Activated CD4-positive, CD25-positive, alpha-beta regulatory T cell treated with anti-CD3 and anti-CD28 coated beads, Interleukin-2, amount 50 U/mL, for 16 hours (primary cell): Measurements from ENCODE around the gene GNAL.
"Not testable (repeated sequence)": the region's sequence is repeated elsewhere in the genome, so short reads cannot be mapped to it uniquely, and the experiment has no call there.

Source experiments
- DNase-seq: peaks from one replicate; pipeline ENCODE4 v3.0.0-alpha.2; 2020; ENCODE audit warnings: low read depth, low spot score

GNAL gene

GRCh38 chr18:11849279-11849678 is 160.2 kb downstream of the GNAL start:
- DNase-seq, result no peak

DNA sequence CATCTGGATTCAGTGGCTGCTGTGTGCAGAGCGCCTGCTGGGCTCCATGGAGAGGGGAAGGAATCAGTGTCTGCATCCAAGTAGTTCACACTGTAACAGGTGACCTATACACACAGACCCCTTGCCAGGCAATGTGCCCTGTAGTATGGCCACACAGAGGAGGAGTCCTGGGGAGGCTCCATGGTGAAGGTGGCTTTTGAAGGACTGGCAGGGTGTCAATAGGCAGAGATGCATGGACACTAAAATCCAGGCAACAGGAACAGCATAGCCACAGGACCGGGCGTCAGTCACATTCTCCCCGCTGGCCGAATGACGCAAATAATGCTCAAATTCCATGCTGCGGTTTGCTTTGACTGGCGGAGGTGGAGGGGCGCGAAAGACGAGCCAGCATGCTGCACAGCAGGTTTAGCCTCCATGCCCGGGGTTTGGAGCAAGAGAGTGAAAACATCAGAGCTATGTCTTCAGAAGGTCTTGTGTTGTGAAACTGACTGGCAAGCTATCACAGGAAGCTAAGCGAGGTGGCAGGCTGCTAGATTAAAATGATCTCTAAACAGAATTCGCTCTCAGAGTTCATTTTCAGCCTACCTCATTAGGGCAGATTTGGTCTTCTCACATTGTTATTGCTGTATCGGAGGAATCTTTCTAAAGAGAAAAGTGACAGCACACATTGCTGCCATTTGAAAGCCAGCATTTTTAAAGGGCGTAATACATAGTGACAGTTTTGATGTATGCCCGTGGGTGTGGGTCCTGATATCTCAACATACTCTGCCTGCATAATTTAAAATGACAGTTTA is 161.0 kb downstream of the GNAL start:
- peak; percentile 26 for DNase-seq

- DNase-seq, result no peak
Measured at GRCh38 chr18:11850821-11851145, 161.7 kb downstream of the GNAL start.

GRCh38 chr18:11851146-11851805 is 162.2 kb downstream of the GNAL start, which contains the start of gene CHMP1B:
CHMP1B (plus strand) TSS chr18:11851413; CDS start chr18:11851512, 99 bp downstream.
- DNase-seq, result peak; percentile 93

DNA sequence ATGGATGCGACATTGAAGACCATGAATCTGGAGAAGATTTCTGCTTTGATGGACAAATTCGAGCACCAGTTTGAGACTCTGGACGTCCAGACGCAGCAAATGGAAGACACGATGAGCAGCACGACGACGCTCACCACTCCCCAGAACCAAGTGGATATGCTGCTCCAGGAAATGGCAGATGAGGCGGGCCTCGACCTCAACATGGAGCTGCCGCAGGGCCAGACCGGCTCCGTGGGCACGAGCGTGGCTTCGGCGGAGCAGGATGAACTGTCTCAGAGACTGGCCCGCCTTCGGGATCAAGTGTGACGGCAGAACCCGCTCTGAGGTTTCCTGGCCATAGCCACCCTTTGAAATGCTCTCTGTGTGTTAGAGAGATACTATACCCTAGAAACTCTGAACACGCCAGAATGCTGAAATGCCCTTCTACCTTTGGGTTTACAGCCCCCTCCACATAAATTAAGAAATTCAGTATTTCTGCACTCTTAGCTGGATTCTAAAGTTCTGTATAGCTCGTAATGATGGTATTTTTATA is 162.8 kb downstream of the GNAL start:
- peak; percentile 10 for DNase-seq

DNA sequence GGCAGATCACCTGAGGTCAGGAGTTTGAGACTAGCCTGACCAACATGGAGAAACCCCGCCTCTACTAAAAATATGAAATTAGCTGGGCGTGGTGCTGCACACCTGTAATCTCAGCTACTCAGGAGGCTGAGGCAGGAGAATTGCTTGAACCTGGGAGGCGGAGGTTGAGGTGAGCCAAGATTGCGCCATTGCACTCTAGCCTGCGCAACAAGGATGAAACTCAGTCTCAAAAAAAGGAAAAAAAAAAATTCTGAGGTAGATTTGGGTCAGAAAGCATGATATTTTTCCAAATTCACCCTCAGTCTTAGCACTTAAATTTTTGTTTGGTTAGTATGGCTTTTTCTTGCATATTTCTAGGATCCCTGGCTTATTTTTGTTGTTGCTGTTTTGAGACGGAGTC is 165.5 kb downstream of the GNAL start:
- not testable (repeated sequence) for DNase-seq

GRCh38 chr18:11857177-11857887 is 168.3 kb downstream of the GNAL start:
- no peak for DNase-seq

DNA sequence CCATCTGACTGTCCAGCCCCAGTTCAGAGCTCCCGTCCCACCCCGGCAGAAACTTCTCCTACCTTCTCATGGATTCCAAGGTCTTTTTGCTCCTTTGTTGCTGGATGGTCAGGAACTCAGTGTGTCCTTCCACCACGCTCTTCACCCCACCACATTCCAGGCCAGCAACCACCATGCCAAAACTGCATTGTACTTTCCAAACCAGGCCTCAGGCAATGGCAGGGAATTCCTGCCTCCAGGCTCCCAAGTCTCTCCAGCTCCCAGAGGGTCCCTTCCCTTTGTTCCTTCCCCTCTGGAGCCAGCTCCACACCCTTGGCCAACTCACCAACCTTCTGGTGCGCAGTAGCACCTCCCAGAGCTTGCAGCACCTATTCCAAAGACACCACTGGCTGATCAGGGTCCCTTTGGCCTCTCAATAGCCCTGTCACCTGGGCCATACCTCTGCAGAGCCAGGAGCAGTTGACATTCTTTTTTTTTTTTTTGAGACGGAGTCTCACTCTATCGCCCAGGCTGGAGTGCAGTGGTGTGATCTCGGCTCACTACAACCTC is 170.3 kb downstream of the GNAL start:
- no peak for DNase-seq

- no peak for DNase-seq
Measured at GRCh38 chr18:11859903-11860407, 170.9 kb downstream of the GNAL start.

DNA sequence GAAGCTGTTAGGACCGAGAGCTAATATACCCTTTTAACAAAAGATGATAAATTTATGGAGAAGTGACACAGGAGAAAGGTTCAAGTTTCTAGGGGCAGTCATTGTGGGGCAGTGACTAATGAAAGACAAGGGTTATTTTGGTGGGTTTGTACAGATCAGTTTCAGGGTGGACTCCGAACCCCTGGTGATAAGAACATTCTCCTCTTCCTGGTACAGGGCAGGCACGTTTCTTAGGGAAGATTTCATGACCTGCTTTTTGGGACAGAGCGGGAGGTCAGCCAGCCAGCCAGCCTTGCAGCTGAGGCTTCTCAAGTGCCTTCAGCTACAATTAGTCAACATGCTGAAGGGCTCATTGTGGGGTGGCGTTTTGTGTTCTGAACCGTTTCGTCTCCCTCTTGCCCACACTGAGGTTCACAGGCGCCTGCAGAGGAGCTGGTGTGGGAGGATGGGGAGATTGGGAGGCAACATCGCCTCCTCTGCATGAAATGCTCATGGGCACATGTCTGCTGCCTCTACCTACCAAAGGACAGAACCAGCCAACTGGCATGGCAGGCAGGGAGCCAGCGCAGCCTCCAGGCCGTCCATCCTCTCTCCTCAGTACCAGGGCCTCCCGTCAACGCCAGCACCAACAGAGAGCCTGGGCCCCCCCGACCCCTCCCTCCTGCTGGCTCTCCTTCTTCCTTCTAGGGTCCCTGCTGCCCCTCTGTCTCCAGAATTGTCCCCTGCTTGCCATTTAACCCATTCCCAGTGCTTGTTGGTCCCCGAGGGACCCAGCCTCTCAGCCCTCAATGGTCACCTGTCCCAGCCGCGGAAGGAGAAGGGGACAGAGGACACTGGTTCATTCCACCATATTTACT is 171.8 kb downstream of the GNAL start:
- no peak for DNase-seq

GRCh38 chr18:11861583-11862288 is 172.7 kb downstream of the GNAL start:
- DNase-seq, result no peak

DNA sequence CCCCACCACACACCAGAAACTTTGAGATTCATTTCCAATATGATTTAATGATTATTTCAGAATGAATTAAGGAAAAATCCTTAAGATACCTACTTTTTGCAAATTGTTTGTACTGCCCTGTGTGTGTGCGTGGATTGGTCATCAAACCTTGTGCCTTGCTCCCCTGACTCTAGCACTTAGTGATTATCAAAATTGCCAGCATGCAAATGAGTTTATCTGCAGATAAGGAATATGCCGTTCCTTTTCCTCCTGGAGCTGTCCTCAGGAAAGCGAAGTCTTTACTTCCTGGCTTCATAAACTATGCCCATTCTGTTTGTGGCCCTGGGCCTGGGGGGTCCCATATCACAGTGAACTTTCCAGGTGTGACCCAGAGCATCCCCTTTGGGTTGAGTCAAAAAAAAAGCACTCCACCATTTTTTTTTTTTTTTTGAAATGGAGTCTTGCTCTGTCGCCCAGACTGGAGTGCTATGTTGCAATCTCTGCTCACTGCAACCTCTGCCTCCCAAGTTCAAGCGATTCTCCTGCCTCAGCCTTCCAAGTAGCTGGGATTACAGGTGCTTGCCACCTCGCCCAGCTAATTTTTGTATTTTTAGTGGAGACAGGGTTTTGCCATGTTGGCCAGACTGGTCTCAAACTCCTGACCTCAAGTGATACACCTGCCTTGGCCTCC is 173.5 kb downstream of the GNAL start:
- DNase-seq, result no peak

GRCh38 chr18:11864471-11864870 is 175.4 kb downstream of the GNAL start:
- DNase-seq, result no peak

- DNase-seq, result no peak
Measured at GRCh38 chr18:11865071-11865470, 176.0 kb downstream of the GNAL start.

- DNase-seq, result no peak
Measured at GRCh38 chr18:11866329-11866728, 177.3 kb downstream of the GNAL start.

- no peak for DNase-seq
Measured at GRCh38 chr18:11866764-11867163, 177.7 kb downstream of the GNAL start.

DNA sequence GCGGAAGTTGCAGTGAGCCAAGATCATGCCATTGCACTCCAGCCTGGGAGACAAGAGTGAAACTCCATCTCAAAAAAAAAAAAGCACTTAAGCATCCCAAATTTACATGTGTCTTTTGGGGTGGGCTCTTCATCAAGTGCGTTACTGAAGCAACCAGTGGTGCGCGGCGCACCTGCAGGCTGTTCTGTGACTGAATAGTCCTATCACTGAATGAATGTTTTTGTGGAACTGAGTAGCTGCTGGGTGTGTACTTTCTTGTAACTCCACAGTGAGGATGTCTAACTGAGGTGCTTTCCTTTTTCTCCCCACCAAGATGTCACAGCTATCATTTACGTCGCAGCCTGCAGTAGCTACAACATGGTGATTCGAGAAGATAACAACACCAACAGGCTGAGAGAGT is 179.2 kb downstream of the GNAL start:
- DNase-seq, result no peak

DNA sequence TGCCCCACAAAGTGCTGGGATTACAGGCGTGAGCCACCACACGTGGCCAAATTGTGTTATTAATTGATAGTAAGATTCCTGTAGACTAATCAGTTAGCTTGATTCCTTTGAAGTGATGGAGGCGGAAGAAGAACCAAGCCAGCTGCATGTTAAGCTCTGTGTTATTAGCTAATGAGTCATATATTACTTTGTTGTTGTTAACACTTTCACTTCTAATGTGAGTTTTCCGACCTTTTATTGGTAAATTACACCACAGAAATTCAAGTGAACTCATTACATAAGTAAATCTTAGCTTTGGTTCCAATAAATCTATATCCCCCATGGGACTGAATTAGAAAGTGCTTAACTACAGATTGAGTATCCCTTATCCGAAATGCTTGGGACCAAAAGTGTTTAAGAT is 182.4 kb downstream of the GNAL start:
- no peak for DNase-seq

GRCh38 chr18:11872479-11873136 is 183.5 kb downstream of the GNAL start:
- DNase-seq, result no peak
